WI38 (cell line): ENCODE data around the gene UGP2.
"Not testable (repeated sequence)": the region's sequence is repeated elsewhere in the genome, so short reads cannot be mapped to it uniquely, and the experiment has no call there.

ENCODE experiments used
- H3K4me3 ChIP-seq: 2 replicates; pipeline ENCODE4 v1.5.1; 2011; ENCODE audit warnings: low read depth, mild to moderate bottlenecking, control low read depth, low read length
- TF ChIP-seq, protein P1 (sequence below): IDR thresholded peaks from 2 replicates; pipeline ENCODE4 v1.5.1; 2012; ENCODE audit warnings: low read depth, mild to moderate bottlenecking, control low read depth, low read length

Gene UGP2

DNA sequence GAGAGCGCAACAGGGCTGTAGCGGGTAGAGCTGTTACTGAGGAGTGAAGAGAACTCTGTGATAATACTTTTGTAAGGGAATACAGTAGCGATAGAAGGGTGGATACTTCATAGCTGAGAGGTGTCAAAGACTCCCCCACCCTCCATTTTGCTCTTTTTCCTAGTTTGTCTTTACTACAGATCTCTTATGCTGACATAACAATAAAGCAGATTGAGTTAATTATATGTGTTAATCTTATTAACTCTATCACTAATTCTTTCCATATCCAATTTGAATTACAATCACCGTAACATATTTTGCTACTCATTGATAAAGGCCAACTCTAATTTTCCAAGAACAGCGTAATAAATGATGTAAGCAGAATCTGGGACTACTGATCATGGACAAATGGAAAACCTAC lies 57.1 kb downstream of the UGP2 start:
- TF ChIP-seq, protein P1, sequence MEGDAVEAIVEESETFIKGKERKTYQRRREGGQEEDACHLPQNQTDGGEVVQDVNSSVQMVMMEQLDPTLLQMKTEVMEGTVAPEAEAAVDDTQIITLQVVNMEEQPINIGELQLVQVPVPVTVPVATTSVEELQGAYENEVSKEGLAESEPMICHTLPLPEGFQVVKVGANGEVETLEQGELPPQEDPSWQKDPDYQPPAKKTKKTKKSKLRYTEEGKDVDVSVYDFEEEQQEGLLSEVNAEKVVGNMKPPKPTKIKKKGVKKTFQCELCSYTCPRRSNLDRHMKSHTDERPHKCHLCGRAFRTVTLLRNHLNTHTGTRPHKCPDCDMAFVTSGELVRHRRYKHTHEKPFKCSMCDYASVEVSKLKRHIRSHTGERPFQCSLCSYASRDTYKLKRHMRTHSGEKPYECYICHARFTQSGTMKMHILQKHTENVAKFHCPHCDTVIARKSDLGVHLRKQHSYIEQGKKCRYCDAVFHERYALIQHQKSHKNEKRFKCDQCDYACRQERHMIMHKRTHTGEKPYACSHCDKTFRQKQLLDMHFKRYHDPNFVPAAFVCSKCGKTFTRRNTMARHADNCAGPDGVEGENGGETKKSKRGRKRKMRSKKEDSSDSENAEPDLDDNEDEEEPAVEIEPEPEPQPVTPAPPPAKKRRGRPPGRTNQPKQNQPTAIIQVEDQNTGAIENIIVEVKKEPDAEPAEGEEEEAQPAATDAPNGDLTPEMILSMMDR: no peak
- H3K4me3 ChIP-seq: no peak overlapping the region

GRCh38 chr2:63899639-63900038 lies 57.9 kb downstream of the UGP2 start:
- H3K4me3 ChIP-seq: no peak overlapping the region
- TF ChIP-seq, protein P1: no peak

DNA sequence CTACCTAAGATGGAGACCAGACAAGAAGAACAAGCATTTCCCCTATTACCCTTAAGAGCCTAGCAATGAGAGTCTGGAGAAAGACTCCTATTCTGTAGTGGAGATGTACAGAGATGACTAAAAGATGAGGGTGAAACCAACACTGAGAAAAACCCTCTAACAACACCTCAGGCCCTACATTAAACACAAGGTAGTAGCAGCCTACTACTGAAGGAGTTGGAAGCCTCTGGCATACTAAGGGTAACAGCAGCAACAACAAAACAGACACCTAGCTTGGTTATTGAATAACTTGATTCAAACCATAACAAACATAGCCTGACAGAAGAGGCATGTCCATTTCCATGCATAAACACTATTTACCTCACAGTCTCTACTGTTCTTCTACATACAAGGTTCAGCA lies 60.5 kb downstream of the UGP2 start:
- H3K4me3 ChIP-seq: no peak overlapping the region
- TF ChIP-seq, protein P1: no peak

DNA sequence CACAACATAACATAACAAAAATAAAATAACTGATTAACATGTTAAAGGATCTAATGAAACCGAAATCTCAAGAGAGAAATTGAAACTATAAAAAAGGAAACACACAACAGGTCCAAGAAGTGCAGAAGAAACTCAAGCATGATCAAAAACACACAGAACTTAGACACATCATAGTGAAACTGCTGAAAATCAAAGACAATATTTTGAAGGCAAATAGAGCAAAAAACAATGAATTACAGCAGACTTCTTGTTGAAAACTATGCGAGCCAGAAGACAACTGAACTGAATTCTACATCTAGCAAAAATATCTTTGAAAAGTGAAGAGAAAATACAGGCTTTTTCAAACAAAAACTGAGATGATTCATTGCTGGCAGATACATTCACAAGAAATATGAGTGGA lies 61.3 kb downstream of the UGP2 start:
- TF ChIP-seq, protein P1: no peak
- no peak overlapping the region for H3K4me3 ChIP-seq

DNA sequence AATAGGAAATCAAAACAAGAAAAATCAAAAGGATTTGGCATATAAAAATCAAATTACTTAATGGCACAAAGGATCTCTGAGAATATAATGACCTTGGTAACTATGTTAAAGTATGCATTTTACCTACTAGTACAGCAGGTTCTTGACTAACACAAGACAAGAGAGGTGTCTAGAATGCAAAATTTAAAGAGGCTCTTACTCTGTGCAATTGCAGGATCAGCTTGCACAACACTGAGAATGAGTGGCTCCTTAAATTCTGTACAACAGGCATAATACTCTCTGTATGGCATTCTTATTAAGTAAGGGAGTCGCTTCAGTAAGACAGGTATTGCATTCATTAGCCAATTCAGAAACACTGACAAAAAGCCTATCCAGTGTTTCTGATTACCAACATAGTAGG lies 72.6 kb downstream of the UGP2 start:
- H3K4me3 ChIP-seq: no peak overlapping the region
- TF ChIP-seq, protein P1: no peak

GRCh38 chr2:63926815-63927214 lies 85.1 kb downstream of the UGP2 start:
- no peak overlapping the region for H3K4me3 ChIP-seq
- TF ChIP-seq, protein P1: no peak

- H3K4me3 ChIP-seq: not testable (repeated sequence)
Observed at GRCh38 chr2:63932104-63932503, 90.4 kb downstream of the UGP2 start.
